SH-SY5Y (cell line): ENCODE results near the gene CAPN5.

ENCODE experiments used
- GATA2 ChIP-seq: IDR thresholded peaks from 2 replicates; pipeline ENCODE4 v1.6.1; 2011; ENCODE audit warnings: mild to moderate bottlenecking, low read depth, low read length
- GATA3 ChIP-seq: IDR thresholded peaks from 2 replicates; pipeline ENCODE4 v1.6.1; 2011; ENCODE audit warnings: low read depth, mild to moderate bottlenecking, low read length, moderate library complexity

CAPN5 gene

GRCh38 chr11:77055101-77055561 is 11.6 kb upstream of the CAPN5 start:
- TF ChIP-seq GATA3 (no peak), GATA2 (no peak)

DNA sequence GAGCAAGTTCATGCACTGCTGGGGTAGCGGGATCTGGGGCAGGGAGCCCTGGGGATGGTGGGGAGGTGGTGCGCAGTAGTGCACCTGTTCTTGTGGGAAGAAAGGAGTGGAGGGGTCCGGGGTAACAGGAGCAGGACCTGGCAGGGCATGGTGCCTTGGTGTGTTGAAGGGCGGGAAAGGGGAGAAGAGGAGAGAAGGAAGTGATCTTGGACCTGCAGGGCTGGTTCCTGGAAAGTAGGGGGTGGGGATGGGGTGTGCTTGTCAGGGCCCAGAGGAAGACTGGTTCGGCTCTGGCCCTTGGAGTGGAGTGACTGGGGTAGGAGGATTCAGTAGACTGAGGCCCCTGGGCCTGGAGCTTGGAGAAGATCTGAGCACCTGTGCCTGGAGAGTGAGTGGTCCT is 10.9 kb upstream of the CAPN5 start:
- TF ChIP-seq GATA2: no peak
- TF ChIP-seq GATA3: no peak

DNA sequence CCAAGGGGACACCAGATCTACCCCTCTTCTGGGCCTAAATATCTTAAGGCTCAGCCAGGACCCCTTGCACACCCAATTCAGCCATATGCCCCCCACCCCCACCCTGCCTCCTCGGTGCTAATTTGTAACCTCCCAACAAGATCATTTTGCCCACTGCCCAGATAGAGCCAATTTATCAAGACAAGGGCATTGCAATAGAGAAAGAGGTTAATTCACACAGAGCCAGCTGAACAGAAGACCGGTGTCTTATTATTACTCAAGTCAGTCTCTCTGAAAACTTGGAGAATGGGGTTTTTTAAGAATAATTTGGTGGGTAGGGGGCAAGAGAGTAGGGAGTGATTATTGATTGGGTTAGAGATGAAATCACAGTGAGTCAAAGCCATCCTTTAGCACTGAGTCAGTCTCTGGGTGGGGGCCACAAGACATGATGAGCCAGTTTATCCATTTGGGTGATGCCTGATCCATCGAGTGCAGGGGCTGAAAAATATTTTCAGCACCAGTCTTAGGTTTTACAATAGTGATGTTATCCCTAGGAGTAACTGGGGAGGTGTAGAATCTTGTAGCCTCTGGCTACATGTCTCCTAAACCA is 9.9 kb upstream of the CAPN5 start:
- no peak for TF ChIP-seq GATA2
- no peak for TF ChIP-seq GATA3

DNA sequence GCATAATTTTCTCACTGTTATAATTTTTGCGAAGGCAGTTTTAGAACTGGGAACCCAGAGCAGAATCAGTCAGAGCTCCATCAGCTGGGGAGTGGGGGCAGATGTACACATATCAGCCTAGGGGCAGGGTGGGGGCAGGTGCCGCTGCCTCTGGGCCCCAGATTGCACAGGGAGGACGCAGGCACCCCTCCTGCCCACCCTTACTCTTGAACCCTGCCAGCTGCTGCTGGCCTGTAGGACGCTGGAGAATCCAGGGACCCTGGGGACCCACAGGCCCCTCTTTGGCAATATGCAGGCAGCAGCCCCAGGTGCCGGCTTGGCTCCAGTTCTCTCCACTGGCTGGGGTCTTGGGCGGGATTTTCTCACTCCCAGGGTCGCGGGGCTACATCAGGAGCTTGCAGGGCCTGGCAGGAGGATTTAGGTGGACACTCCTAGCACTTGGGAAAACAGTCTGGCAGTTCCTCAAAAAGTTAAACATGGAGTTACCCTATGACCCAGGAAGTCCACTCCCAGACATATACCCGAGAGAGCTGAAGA is 8.8 kb upstream of the CAPN5 start:
- TF ChIP-seq GATA2: no peak
- TF ChIP-seq GATA3: no peak

GRCh38 chr11:77058900-77059299 is 7.9 kb upstream of the CAPN5 start:
- TF ChIP-seq GATA3: no peak
- TF ChIP-seq GATA2: no peak

DNA sequence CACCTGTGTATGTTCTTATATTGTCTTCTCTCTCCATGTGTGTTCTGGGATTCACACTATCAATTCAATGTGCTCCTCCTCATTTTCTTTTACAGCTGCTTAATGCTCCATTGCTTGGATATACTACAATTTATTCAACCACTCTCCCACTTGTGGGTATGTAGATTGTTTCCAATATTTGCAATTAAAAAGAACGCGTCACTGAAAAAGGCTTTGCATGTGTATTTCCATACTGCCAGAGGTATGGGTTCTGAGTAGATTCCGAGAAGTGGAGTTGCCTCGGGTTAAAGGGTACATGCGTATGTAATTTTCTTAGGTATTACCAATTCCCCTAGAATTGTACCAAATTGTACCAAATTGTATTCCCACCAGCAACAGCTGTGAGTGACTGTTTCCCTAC is 7.0 kb upstream of the CAPN5 start:
- TF ChIP-seq GATA3: no peak
- no peak for TF ChIP-seq GATA2

DNA sequence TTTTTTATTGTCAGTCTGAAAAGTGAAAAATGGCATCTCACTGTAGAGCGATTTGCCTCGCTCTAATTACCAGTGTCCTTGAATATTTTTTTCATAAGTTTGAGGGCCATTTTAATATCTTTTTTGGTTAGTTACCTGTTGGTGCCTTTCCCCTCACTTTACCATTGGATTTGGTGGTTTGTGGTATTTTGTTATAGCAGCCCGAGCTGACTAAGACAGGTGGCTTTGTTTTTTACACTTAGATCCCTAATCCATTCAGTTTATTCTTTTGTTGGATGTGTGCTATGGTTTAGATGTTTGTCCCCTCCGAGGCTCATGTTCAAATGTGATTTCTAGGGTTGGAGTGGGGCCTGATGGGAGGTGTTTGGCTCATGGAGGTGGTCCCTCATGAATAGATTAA is 6.5 kb upstream of the CAPN5 start:
- no peak for TF ChIP-seq GATA2

DNA sequence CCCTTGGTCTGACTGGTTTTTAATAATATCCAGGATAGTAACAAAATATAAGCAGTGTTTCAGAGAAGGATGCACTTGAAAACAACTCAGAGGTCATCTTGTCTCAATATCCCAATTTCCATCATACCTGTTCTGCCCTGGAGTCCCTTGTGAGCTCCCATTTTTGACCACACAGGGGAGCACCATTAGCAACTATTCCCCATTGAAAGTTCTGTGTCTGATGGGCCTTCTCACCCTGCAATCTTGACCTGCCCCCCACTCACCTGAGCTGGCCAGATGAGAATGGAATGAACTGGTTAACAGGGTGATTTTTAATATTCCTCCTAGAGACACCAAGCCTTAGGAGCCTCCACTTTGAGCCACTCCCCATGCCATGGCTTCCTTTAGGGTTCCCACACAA is 3.8 kb upstream of the CAPN5 start:
- TF ChIP-seq GATA3: no peak
- no peak for TF ChIP-seq GATA2

- no peak for TF ChIP-seq GATA3
- TF ChIP-seq GATA2: no peak
Observed at GRCh38 chr11:77063407-77063806, 3.4 kb upstream of the CAPN5 start.

- TF ChIP-seq GATA3 (no peak), GATA2 (no peak)
Observed at GRCh38 chr11:77063861-77064260, 2.9 kb upstream of the CAPN5 start.

GRCh38 chr11:77064648-77065217 is 2.0 kb upstream of the CAPN5 start:
- TF ChIP-seq GATA3 (no peak), GATA2 (no peak)

DNA sequence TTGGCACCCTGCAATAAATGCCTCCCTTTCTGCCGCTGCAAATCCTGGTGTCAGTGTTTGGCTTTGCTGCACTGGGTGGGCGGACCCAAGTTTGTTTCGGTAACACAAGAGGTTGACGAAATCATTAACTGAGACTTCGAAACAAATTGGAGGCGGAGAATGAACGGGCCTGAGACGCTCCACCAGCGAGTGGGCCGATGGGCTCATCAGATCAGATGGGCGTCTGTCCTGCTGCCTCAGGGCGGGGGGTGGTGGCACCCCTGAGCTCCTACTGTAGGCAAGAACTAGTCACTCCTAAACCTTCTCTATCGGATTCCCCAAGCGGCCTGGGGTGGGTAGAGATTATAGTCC is 918 bp upstream of the CAPN5 start:
- TF ChIP-seq GATA3: no peak
- TF ChIP-seq GATA2: no peak

GRCh38 chr11:77067861-77068443 is 1.2 kb downstream of the CAPN5 start:
- TF ChIP-seq GATA2 (no peak), GATA3 (no peak)

DNA sequence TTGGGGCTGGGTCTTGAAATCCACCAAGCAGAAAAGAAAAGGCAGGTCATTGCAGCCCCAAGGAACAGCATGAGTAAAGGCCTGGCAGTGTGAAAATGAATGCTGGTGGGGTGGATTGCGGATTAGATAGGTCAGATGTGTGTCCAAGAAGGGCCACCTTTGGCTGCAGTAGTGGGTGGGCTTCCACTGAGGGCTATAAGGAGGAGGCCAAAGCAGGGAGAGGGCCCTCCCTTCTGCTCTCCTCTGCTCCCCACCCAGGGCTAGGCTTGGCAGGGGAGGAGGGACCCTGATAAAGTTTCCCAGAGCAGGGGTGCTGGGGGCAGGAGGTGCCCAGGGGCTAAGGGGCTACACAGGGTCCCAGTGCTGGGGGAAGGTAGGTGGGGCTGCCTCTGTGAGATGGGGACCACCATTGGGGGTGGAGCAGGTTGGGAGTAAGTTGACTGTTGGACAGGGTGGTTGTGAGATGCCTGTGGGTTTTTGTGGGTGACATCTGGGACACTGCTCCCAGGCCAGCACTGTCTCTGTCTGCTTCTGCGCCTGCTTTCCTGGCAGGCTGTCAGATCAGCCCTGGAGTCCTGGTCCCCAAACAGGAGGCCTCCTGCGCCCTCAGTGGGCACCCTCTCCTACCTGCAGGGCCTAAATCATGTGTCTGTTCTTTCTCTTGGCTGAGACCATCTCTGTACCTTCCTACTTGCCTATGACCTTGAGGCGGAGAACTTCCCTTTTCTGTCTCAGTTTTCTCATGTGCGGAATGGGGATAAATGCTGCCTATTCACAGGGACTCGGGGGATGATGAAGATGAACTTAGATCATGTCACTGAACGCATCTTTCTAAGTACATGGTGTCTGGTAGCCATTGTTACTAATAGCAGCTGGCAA is 1.9 kb downstream of the CAPN5 start:
- TF ChIP-seq GATA2 (no peak), GATA3 (no peak)

DNA sequence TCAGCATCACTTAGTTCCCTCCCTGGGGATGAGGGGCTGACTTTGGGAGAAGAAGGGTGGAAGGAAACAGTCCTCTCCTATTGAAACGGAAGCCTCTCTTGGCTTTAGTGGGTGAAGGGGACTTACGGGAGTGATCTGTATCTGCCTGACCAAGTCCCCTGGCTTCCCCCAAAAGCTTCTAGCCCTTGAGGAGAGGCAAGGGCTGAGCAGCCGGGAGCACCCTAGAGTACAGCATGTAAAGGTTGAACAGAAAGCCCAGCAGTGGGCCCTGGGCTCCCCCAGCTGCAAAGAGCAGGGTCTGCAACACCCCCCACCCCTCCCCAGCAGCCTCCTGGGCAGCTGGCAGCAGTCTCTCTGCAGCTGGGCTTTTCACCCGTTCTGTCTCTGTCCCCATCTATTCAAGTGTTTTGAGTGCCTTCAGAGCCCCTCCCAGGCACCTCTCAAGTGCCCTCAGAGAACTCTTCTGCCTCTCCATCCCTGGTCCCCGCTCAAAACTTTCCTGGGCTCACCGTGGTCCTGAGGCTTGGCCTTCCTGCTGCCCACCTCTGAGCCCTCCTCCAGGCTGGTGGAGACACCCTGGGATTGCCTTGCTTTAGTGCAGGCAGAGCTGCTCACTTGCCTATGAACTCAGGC is 2.7 kb downstream of the CAPN5 start:
- TF ChIP-seq GATA3 (no peak), GATA2 (no peak)
